ENCODE data around the gene BACH2. TPM values are rescaled to one million over a fixed set of nuclear protein-coding genes. Genes with fewer than 3 reads are reported as not detected.

BACH2 gene
- total and polyA plus RNA-seq, 9 donors, result 3.4 to 5.8 (median 4.6) TPM

GRCh38 chr6:90323706-90324105, 27.1 kb upstream of the BACH2 start:
- Histone ChIP-seq H3K9me3 (replicated peaks; ENCODE audit: control insufficient read depth, low read depth, low read length) (no peaks in the 10 kb centered on the region), H3K36me3 (ENCODE audit: control insufficient read depth, insufficient read depth, low read length) (no peaks in the 10 kb centered on the region), H3K4me1 (ENCODE audit: control insufficient read depth, insufficient read depth, low read length) (no peaks in the 10 kb centered on the region), H3K27ac (ENCODE audit: low read length) (no peak overlapping the region), H3K27me3 (ENCODE audit: control insufficient read depth, insufficient read depth, low read length) (no peaks in the 10 kb centered on the region), H3K4me3 (ENCODE audit: low read length) (no peak overlapping the region)
- peak; percentile 71 for DNase-seq
- WGBS (ENCODE audit: insufficient coverage), result 80% methylated on average over 1 of the region's 6 CpGs

- 87% methylated on average over 2 of the region's 3 CpGs for WGBS (ENCODE audit: insufficient coverage)
- no peak for DNase-seq
- no peak overlapping the region for H3K4me3 ChIP-seq (ENCODE audit: low read length)
These were observed 26.4 kb upstream of the BACH2 start for GRCh38 chr6:90322976-90323474.

GRCh38 chr6:90319979-90320685, 23.5 kb upstream of the BACH2 start:
- DNase-seq, result no peak
- Histone ChIP-seq H3K4me3 (ENCODE audit: low read length) (no peak overlapping the region), H3K27ac (ENCODE audit: low read length) (no peak overlapping the region), H3K9me3 (replicated peaks; ENCODE audit: control insufficient read depth, low read depth, low read length) (no peaks in the 10 kb centered on the region), H3K36me3 (ENCODE audit: control insufficient read depth, insufficient read depth, low read length) (no peaks in the 10 kb centered on the region), H3K27me3 (ENCODE audit: control insufficient read depth, insufficient read depth, low read length) (no peaks in the 10 kb centered on the region), H3K4me1 (ENCODE audit: control insufficient read depth, insufficient read depth, low read length) (no peaks in the 10 kb centered on the region)
- 80% methylated on average over 2 of the region's 6 CpGs for WGBS (ENCODE audit: insufficient coverage)

More at GRCh38 chr6:90322976-90323474, 26.4 kb upstream of the BACH2 start:
- Histone ChIP-seq H3K27me3 (ENCODE audit: control insufficient read depth, insufficient read depth, low read length) (no peaks in the 10 kb centered on the region), H3K36me3 (ENCODE audit: control insufficient read depth, insufficient read depth, low read length) (no peaks in the 10 kb centered on the region), H3K9me3 (replicated peaks; ENCODE audit: control insufficient read depth, low read depth, low read length) (no peaks in the 10 kb centered on the region), H3K4me1 (ENCODE audit: control insufficient read depth, insufficient read depth, low read length) (no peaks in the 10 kb centered on the region), H3K27ac (ENCODE audit: low read length) (no peak overlapping the region)

GRCh38 chr6:90319044-90319443, 22.4 kb upstream of the BACH2 start:
- Histone ChIP-seq H3K27ac (ENCODE audit: low read length) (no peak overlapping the region), H3K9me3 (replicated peaks; ENCODE audit: control insufficient read depth, low read depth, low read length) (no peaks in the 10 kb centered on the region), H3K27me3 (ENCODE audit: control insufficient read depth, insufficient read depth, low read length) (no peaks in the 10 kb centered on the region), H3K36me3 (ENCODE audit: control insufficient read depth, insufficient read depth, low read length) (no peaks in the 10 kb centered on the region), H3K4me3 (ENCODE audit: low read length) (no peak overlapping the region), H3K4me1 (ENCODE audit: control insufficient read depth, insufficient read depth, low read length) (no peaks in the 10 kb centered on the region)
- no peak for DNase-seq
- 100% methylated on average over 1 of the region's 1 CpG for WGBS (ENCODE audit: insufficient coverage)

- Histone ChIP-seq H3K4me1 (ENCODE audit: control insufficient read depth, insufficient read depth, low read length) (no peaks in the 10 kb centered on the region), H3K27ac (ENCODE audit: low read length) (no peak overlapping the region), H3K9me3 (replicated peaks; ENCODE audit: control insufficient read depth, low read depth, low read length) (no peaks in the 10 kb centered on the region), H3K27me3 (ENCODE audit: control insufficient read depth, insufficient read depth, low read length) (no peaks in the 10 kb centered on the region), H3K36me3 (ENCODE audit: control insufficient read depth, insufficient read depth, low read length) (no peaks in the 10 kb centered on the region), H3K4me3 (ENCODE audit: low read length) (no peak overlapping the region)
- no peak for DNase-seq
- WGBS (ENCODE audit: insufficient coverage), result no CpG with 5 or more reads among the region's 3 CpGs
These were observed 19.3 kb upstream of the BACH2 start for GRCh38 chr6:90315986-90316385.

- H3K9me3 ChIP-seq (replicated peaks; ENCODE audit: control insufficient read depth, low read depth, low read length), result no peaks in the 10 kb centered on the region
- WGBS (ENCODE audit: insufficient coverage), result 92% methylated on average over 2 of the region's 4 CpGs
- no peaks in the 10 kb centered on the region for H3K27me3 ChIP-seq (ENCODE audit: control insufficient read depth, insufficient read depth, low read length)
- DNase-seq, result no peak
- no peak overlapping the region for H3K4me3 ChIP-seq (ENCODE audit: low read length)
- H3K36me3 ChIP-seq (ENCODE audit: control insufficient read depth, insufficient read depth, low read length), result no peaks in the 10 kb centered on the region
- no peaks in the 10 kb centered on the region for H3K4me1 ChIP-seq (ENCODE audit: control insufficient read depth, insufficient read depth, low read length)
- H3K27ac ChIP-seq (ENCODE audit: low read length), result no peak overlapping the region
These were observed 18.8 kb upstream of the BACH2 start for GRCh38 chr6:90315354-90315950.

GRCh38 chr6:90314514-90314913, 17.9 kb upstream of the BACH2 start:
- H3K27me3 ChIP-seq (ENCODE audit: control insufficient read depth, insufficient read depth, low read length), result no peaks in the 10 kb centered on the region
- no peak overlapping the region for H3K27ac ChIP-seq (ENCODE audit: low read length)
- no peak overlapping the region for H3K4me3 ChIP-seq (ENCODE audit: low read length)
- H3K4me1 ChIP-seq (ENCODE audit: control insufficient read depth, insufficient read depth, low read length), result no peaks in the 10 kb centered on the region
- no peak for DNase-seq
- 86% methylated on average over 3 of the region's 4 CpGs for WGBS (ENCODE audit: insufficient coverage)
- H3K36me3 ChIP-seq (ENCODE audit: control insufficient read depth, insufficient read depth, low read length), result no peaks in the 10 kb centered on the region
- no peaks in the 10 kb centered on the region for H3K9me3 ChIP-seq (replicated peaks; ENCODE audit: control insufficient read depth, low read depth, low read length)

- Histone ChIP-seq H3K27me3 (ENCODE audit: control insufficient read depth, insufficient read depth, low read length) (no peaks in the 10 kb centered on the region), H3K27ac (ENCODE audit: low read length) (no peak overlapping the region), H3K36me3 (ENCODE audit: control insufficient read depth, insufficient read depth, low read length) (no peaks in the 10 kb centered on the region), H3K9me3 (replicated peaks; ENCODE audit: control insufficient read depth, low read depth, low read length) (no peaks in the 10 kb centered on the region), H3K4me3 (ENCODE audit: low read length) (no peak overlapping the region), H3K4me1 (ENCODE audit: control insufficient read depth, insufficient read depth, low read length) (no peaks in the 10 kb centered on the region)
- DNase-seq, result no peak
- WGBS (ENCODE audit: insufficient coverage), result no CpG with 5 or more reads among the region's 4 CpGs
These were observed 14.9 kb upstream of the BACH2 start for GRCh38 chr6:90311569-90311968.

- no CpG with 5 or more reads among the region's 1 CpG for WGBS (ENCODE audit: insufficient coverage)
- H3K9me3 ChIP-seq (replicated peaks; ENCODE audit: control insufficient read depth, low read depth, low read length), result no peaks in the 10 kb centered on the region
- H3K27ac ChIP-seq (ENCODE audit: low read length), result no peak overlapping the region
- H3K4me1 ChIP-seq (ENCODE audit: control insufficient read depth, insufficient read depth, low read length), result no peaks in the 10 kb centered on the region
- no peaks in the 10 kb centered on the region for H3K36me3 ChIP-seq (ENCODE audit: control insufficient read depth, insufficient read depth, low read length)
- peaks cover 6% of the 10 kb centered on the region for H3K27me3 ChIP-seq (ENCODE audit: control insufficient read depth, insufficient read depth, low read length)
- DNase-seq, result no peak
- no peak overlapping the region for H3K4me3 ChIP-seq (ENCODE audit: low read length)
These were observed 9.3 kb upstream of the BACH2 start for GRCh38 chr6:90305800-90306448.

- Histone ChIP-seq H3K4me3 (ENCODE audit: low read length) (no peak overlapping the region), H3K36me3 (ENCODE audit: control insufficient read depth, insufficient read depth, low read length) (no peaks in the 10 kb centered on the region), H3K4me1 (ENCODE audit: control insufficient read depth, insufficient read depth, low read length) (no peaks in the 10 kb centered on the region), H3K27ac (ENCODE audit: low read length) (no peak overlapping the region), H3K27me3 (ENCODE audit: control insufficient read depth, insufficient read depth, low read length) (peaks cover 9% of the 10 kb centered on the region), H3K9me3 (replicated peaks; ENCODE audit: control insufficient read depth, low read depth, low read length) (no peaks in the 10 kb centered on the region)
- no peak for DNase-seq
- 20% methylated on average over 1 of the region's 5 CpGs for WGBS (ENCODE audit: insufficient coverage)
These were observed 7.7 kb upstream of the BACH2 start for GRCh38 chr6:90304308-90304707.

Measured in muscle of leg (tissue), 11 donors.